A549 (cell line): ENCODE results near the gene FSD2. TPM values are rescaled to one million over a fixed set of nuclear protein-coding genes. Genes with fewer than 3 reads are reported as not detected.

ENCODE experiments used
- ATAC-seq, 2 experiments: fragments of 200-7000 bp in 1 of 2; fragments of >200 bp in 1 of 2; cut with Nextera tagmentation in 1 of 2; cut with Tn5 transposase in 1 of 2; 3 replicates each; pipeline versions ENCODE4 v1.8.0 to v1.9.1; 2018 to 2020; ENCODE audit warnings: mild to moderate bottlenecking in 1 of 2, moderate library complexity in 1 of 2
- CTCF ChIA-PET: fragments of 300-600 bp; sonication (Branson Sonifier 250); formaldehyde crosslinking; extraction: SDS; loops from one replicate; lab custom pipeline; 2021; ENCODE audit warnings: antibody characterized with exemption, inconsistent platforms; lab: Yijun Ruan, JAX
- POLR2A ChIA-PET: fragments of 350-600 bp; formaldehyde crosslinking; extraction: SDS; loops from one replicate; lab custom pipeline; 2021; ENCODE audit warnings: antibody characterized with exemption, inconsistent platforms; lab: Yijun Ruan, JAX
- DNase-seq, 2 experiments: peaks; one replicate each; pipeline versions ENCODE4 v3.0.0 to v3.0.0-alpha.2; 2011 to 2016; ENCODE audit warnings: low read depth in 1 of 2, low spot score in 1 of 2
- FAIRE-seq: peaks from 2 replicates; lab custom pipeline; 2011; peaks lifted over from hg19 to GRCh38; lab: Jason Lieb, UNC
- H3K27ac ChIP-seq, 2 experiments: fragments of >200 bp; sonication (Bioruptor Twin); formaldehyde crosslinking; 3 replicates each; pipeline ENCODE4 v1.5.1; 2016 to 2017
- H3K4me1 ChIP-seq: fragments of >200 bp; sonication (Bioruptor Twin); formaldehyde crosslinking; 3 replicates; pipeline ENCODE4 v1.6.1; 2016
- H3K4me2 ChIP-seq: fragments of >200 bp; sonication (Bioruptor Twin); formaldehyde crosslinking; 3 replicates; pipeline ENCODE4 v1.6.1; 2016
- H3K4me3 ChIP-seq: fragments of >200 bp; sonication (Bioruptor Twin); formaldehyde crosslinking; 3 replicates; pipeline ENCODE4 v1.5.1; 2016
- H3K9me3 ChIP-seq: fragments of >200 bp; sonication (Bioruptor Twin); formaldehyde crosslinking; 3 replicates; pipeline ENCODE4 v1.6.1; 2016
- CBX2 ChIP-seq: fragments of 200-600 bp; sonication (generic); IDR thresholded peaks from 2 replicates; pipeline ENCODE4 v1.6.1; 2016; ENCODE audit warnings: low read depth, mild to moderate bottlenecking, borderline replicate concordance
- CHD4 ChIP-seq: fragments of 200-600 bp; sonication (generic); IDR thresholded peaks from 2 replicates; pipeline ENCODE4 v1.6.1; 2016; ENCODE audit warnings: antibody characterized with exemption, mild to moderate bottlenecking, borderline replicate concordance
- CTCF ChIP-seq: fragments of >200 bp; sonication (Bioruptor Twin); formaldehyde crosslinking; IDR thresholded peaks from 3 replicates; pipeline ENCODE4 v1.5.1; 2016
- EHMT2 ChIP-seq: fragments of 200-600 bp; sonication (generic); IDR thresholded peaks from 2 replicates; pipeline ENCODE4 v1.6.1; 2016; ENCODE audit warnings: antibody characterized with exemption, low read depth, mild to moderate bottlenecking, moderate library complexity
- ELK1 ChIP-seq: fragments of 150-350 bp; IDR thresholded peaks from 2 replicates; pipeline ENCODE4 v1.6.1; 2014; ENCODE audit warnings: low read depth, mild to moderate bottlenecking, low read length
- ESRRA ChIP-seq: fragments of 150-350 bp; IDR thresholded peaks from 2 replicates; pipeline ENCODE4 v1.6.1; 2014; ENCODE audit warnings: mild to moderate bottlenecking, low read length, borderline replicate concordance
- FOSB ChIP-seq: fragments of 250-450 bp; sonication (Bioruptor Pico); IDR thresholded peaks from 2 replicates; pipeline ENCODE4 v1.5.0; 2020; ENCODE audit warnings: mild to moderate bottlenecking, moderate library complexity
- HEYL ChIP-seq: fragments of 250-450 bp; sonication (Bioruptor Pico); IDR thresholded peaks from 2 replicates; pipeline ENCODE4 v1.8.0; 2021; ENCODE audit warnings: mild to moderate bottlenecking, moderate library complexity
- HOXA7 ChIP-seq: fragments of 250-450 bp; sonication (Bioruptor Pico); IDR thresholded peaks from 2 replicates; pipeline ENCODE4 v1.5.0; 2020; ENCODE audit warnings: mild to moderate bottlenecking, moderate library complexity
- JUN ChIP-seq, 2 experiments: fragments of >200 bp; sonication (Bioruptor Twin); formaldehyde crosslinking; IDR thresholded peaks; 2 replicates in 1 of 2; 3 replicates in 1 of 2; pipeline ENCODE4 v1.6.1; 2016 to 2017
- JUNB ChIP-seq: fragments of >200 bp; sonication (Bioruptor Twin); formaldehyde crosslinking; IDR thresholded peaks from 2 replicates; pipeline ENCODE4 v1.6.1; 2016
- KDM5A ChIP-seq: fragments of 200-600 bp; sonication (generic); IDR thresholded peaks from 2 replicates; pipeline ENCODE4 v1.6.1; 2016; ENCODE audit warnings: antibody characterized with exemption, mild to moderate bottlenecking
- MAFK ChIP-seq: fragments of 450-650 bp; IDR thresholded peaks from 2 replicates; pipeline ENCODE4 v1.6.1; 2014; ENCODE audit not compliant: partially characterized antibody
- NPAS2 ChIP-seq: fragments of 250-450 bp; sonication (Bioruptor Pico); IDR thresholded peaks from 2 replicates; pipeline ENCODE4 v1.8.0; 2022; ENCODE audit warnings: mild to moderate bottlenecking, moderate library complexity, borderline replicate concordance
- PHF8 ChIP-seq: fragments of 200-600 bp; sonication (generic); IDR thresholded peaks from 2 replicates; pipeline ENCODE4 v1.6.1; 2016; ENCODE audit warnings: low read depth, mild to moderate bottlenecking, antibody characterized with exemption, moderate library complexity, borderline replicate concordance
- POLR2AphosphoS2 ChIP-seq: conservative IDR thresholded peaks from 2 replicates; pipeline ENCODE4 v1.6.1; 2012; ENCODE audit warnings: low read length, improper control_type of control experiment, inconsistent platforms
- REST ChIP-seq: fragments of 200-600 bp; sonication (generic); IDR thresholded peaks from 2 replicates; pipeline ENCODE4 v1.6.1; 2016; ENCODE audit warnings: antibody characterized with exemption, mild to moderate bottlenecking, moderate library complexity
- TP53 ChIP-seq: fragments of 250-450 bp; sonication (Bioruptor Pico); IDR thresholded peaks from 2 replicates; pipeline ENCODE4 v1.5.0; 2021; ENCODE audit warnings: mild to moderate bottlenecking, moderate library complexity
- ZC3H11A ChIP-seq: fragments of 450-650 bp; IDR thresholded peaks from 2 replicates; pipeline ENCODE4 v1.6.1; 2014; ENCODE audit warnings: antibody characterized with exemption, mild to moderate bottlenecking
- ZFP36 ChIP-seq: fragments of 450-650 bp; IDR thresholded peaks from 2 replicates; pipeline ENCODE4 v1.6.1; 2014; ENCODE audit warnings: borderline replicate concordance; ENCODE audit not compliant: partially characterized antibody
- WGBS: methylation state at CpG from one replicate; pipeline ENCODE4 v1.1.6; 2017; ENCODE audit errors: missing lambda C conversion rate; 5-methylcytosine and 5-hydroxymethylcytosine counted together
- polyA plus RNA-seq, 4 experiments: library from polyadenylated mRNA; depleted of rRNA in 3 of 4; stranded (reverse); fragments of >200 nt; fragmentation: RNase III in 1 of 4; extraction: RNeasy Plus Mini Kit Qiagen cat#74134 plus additional on column Dnase treatment in 1 of 4; gene quantifications; 2 replicates in 3 of 4; 3 replicates in 1 of 4; pipeline ENCODE4 v1.2.3, GENCODE V29; 2011 to 2017

The FSD2 gene
- polyA plus RNA-seq, 2 of the 4 experiments (the other 2 are of a cell fraction): not detected

GRCh38 chr15:82742134-82742533, 63.7 kb downstream of the FSD2 start:
- H3K9me3 ChIP-seq: no peaks in the 10 kb centered on the region

GRCh38 chr15:82739086-82739485, 66.8 kb downstream of the FSD2 start:
- DNase-seq (no peak), ATAC-seq (no peak)
- Histone ChIP-seq H3K4me2 (no peak overlapping the region), H3K27ac (no peak overlapping the region), H3K4me1 (0 out of 3 replicates have a peak, but pooled peaks cover 7% of the 10 kb centered on the region), H3K9me3 (no peaks in the 10 kb centered on the region)
- CTCF ChIA-PET: no interaction called here
- 56% methylated on average over 2 of the region's 2 CpGs for WGBS
- no peak for TF ChIP-seq CBX2
- no peak for TF ChIP-seq TP53 (CRISPR knock-in tag)
- TF ChIP-seq FOSB (CRISPR knock-in tag): no peak
- TF ChIP-seq NPAS2 (CRISPR knock-in tag): no peak
- TF ChIP-seq, all 56 proteins: peak for 0
- no peak for FAIRE-seq
- POLR2A ChIA-PET: interaction anchor here (0.9 kb wide), 1 partner anchor 11 kb away, joined by 10 read pairs; no protein-coding TSS in a partner anchor
- no peak overlapping the region for H3K4me3 ChIP-seq

More at GRCh38 chr15:82742134-82742533, 63.7 kb downstream of the FSD2 start:
- H3K4me2 ChIP-seq: no peak overlapping the region
- ATAC-seq (no peak), FAIRE-seq (no peak), DNase-seq (no peak)
- H3K4me3 ChIP-seq: no peak overlapping the region
- H3K4me1 ChIP-seq: 0 out of 3 replicates have a peak, but pooled peaks cover 7% of the 10 kb centered on the region
- ChIA-PET POLR2A (interaction anchor here (0.7 kb wide), 1 partner anchor 8 kb away, joined by 3 read pairs; no protein-coding TSS in a partner anchor), CTCF (interaction anchor here (0.6 to 0.9 kb wide), 2 partner anchors 26 to 68 kb away, joined by 4 read pairs; no protein-coding TSS in a partner anchor)
- no peak for TF ChIP-seq JUNB
- 79% methylated on average over 3 of the region's 3 CpGs for WGBS
- peak overlapping the region in 1 of 2 experiments; percentile 18; a peak in 1 of 6 replicates for H3K27ac ChIP-seq

GRCh38 chr15:82737975-82738374, 67.9 kb downstream of the FSD2 start:
- no peak for TF ChIP-seq POLR2AphosphoS2
- TF ChIP-seq MAFK: no peak
- no peak for TF ChIP-seq PHF8
- TF ChIP-seq HOXA7 (CRISPR knock-in tag): no peak
- TF ChIP-seq EHMT2: no peak
- TF ChIP-seq REST: no peak
- TF ChIP-seq CHD4: no peak
- TF ChIP-seq HEYL: no peak
- no peak for TF ChIP-seq ESRRA
- no peak overlapping the region for H3K27ac ChIP-seq
- H3K4me3 ChIP-seq: no peak overlapping the region
- H3K9me3 ChIP-seq: no peaks in the 10 kb centered on the region
- DNase-seq (peak in 1 of 2 experiments; percentile 34), FAIRE-seq (no peak), ATAC-seq (peak; percentile 47 to 63; a peak in 3 of 6 replicates)
- WGBS: 56% methylated on average over 2 of the region's 2 CpGs
- ChIA-PET POLR2A (no interaction called here), CTCF (no interaction called here)
- 0 out of 3 replicates have a peak, but pooled peaks cover 7% of the 10 kb centered on the region for H3K4me1 ChIP-seq
- no peak overlapping the region for H3K4me2 ChIP-seq

- CTCF ChIA-PET: no interaction called here
Measured at GRCh38 chr15:82731527-82731926, 74.3 kb downstream of the FSD2 start.

More at GRCh38 chr15:82731527-82731926, 74.3 kb downstream of the FSD2 start:
- no peak overlapping the region for H3K4me2 ChIP-seq
- no peak for DNase-seq
- no peak overlapping the region for H3K27ac ChIP-seq
- 94% methylated on average over 2 of the region's 2 CpGs for WGBS
- ATAC-seq: no peak
- TF ChIP-seq CTCF: no peak
- no peak for TF ChIP-seq ELK1
- no peak for TF ChIP-seq KDM5A
- TF ChIP-seq ZC3H11A: no peak
- no peak for TF ChIP-seq ZFP36
- no peak for TF ChIP-seq JUN (IDR thresholded peaks at IDR 0.05)
- TF ChIP-seq CHD4: no peak
- TF ChIP-seq, all 56 proteins: peak for 0
- FAIRE-seq: no peak
- POLR2A ChIA-PET: interaction anchor here (0.7 to 1.2 kb wide), 2 partner anchors 19 to 284 kb away, joined by 3 read pairs; no protein-coding TSS in a partner anchor
- no peak overlapping the region for H3K4me3 ChIP-seq
- no peaks in the 10 kb centered on the region for H3K4me1 ChIP-seq
- no peaks in the 10 kb centered on the region for H3K9me3 ChIP-seq
